Nephron progenitor cell (in vitro differentiated cells): ENCODE measurements around the gene SHQ1.

Source experiments
- DNase-seq: peaks from one replicate; pipeline ENCODE4 v3.0.0; 2021
- H3K27ac Mint-ChIP-seq: 2 replicates; pipeline ENCODE4 v1.8.0; 2021; ENCODE audit warnings: mild to moderate bottlenecking, moderate library complexity, mixed read lengths
- H3K27me3 Mint-ChIP-seq: 2 replicates; pipeline ENCODE4 v1.8.0; 2021; ENCODE audit warnings: mild to moderate bottlenecking, low read depth, mixed read lengths; ENCODE audit not compliant: poor library complexity
- H3K36me3 Mint-ChIP-seq: 2 replicates; pipeline ENCODE4 v1.8.0; 2021; ENCODE audit warnings: low read depth, mixed read lengths
- H3K4me1 Mint-ChIP-seq: 2 replicates; pipeline ENCODE4 v1.8.0; 2021; ENCODE audit warnings: mixed read lengths
- H3K4me3 Mint-ChIP-seq: 2 replicates; pipeline ENCODE4 v1.8.0; 2021; ENCODE audit warnings: mild to moderate bottlenecking, moderate library complexity, mixed read lengths
- H3K9me3 Mint-ChIP-seq: 2 replicates; pipeline ENCODE4 v1.8.0; 2021; ENCODE audit warnings: mild to moderate bottlenecking, moderate library complexity, mixed read lengths
- CTCF ChIP-seq: fragments of 200-600 bp; sonication (generic); IDR thresholded peaks from 2 replicates; pipeline ENCODE4 v1.5.0; 2021; ENCODE audit warnings: antibody characterized with exemption

Gene SHQ1

GRCh38 chr3:72892081-72892775 lies 44.0 kb upstream of the SHQ1 start:
- Mint-ChIP-seq H3K4me3 (no peak overlapping the region), H3K36me3 (peaks cover 5% of the 10 kb centered on the region), H3K4me1 (peaks cover 63% of the 10 kb centered on the region), H3K27ac (no peak overlapping the region), H3K27me3 (no peaks in the 10 kb centered on the region), H3K9me3 (no peaks in the 10 kb centered on the region)
- no peak for TF ChIP-seq CTCF
- no peak for DNase-seq

- H3K4me1 Mint-ChIP-seq = peaks cover 58% of the 10 kb centered on the region
- H3K27ac Mint-ChIP-seq = peak overlapping the region; percentile 69
- no peak for TF ChIP-seq CTCF
- peaks cover 5% of the 10 kb centered on the region for H3K36me3 Mint-ChIP-seq
- H3K9me3 Mint-ChIP-seq = no peaks in the 10 kb centered on the region
- no peaks in the 10 kb centered on the region for H3K27me3 Mint-ChIP-seq
- DNase-seq = peak; percentile 15
- peak overlapping the region; percentile 50 for H3K4me3 Mint-ChIP-seq
Observed at GRCh38 chr3:72891053-72891855, 43.0 kb upstream of the SHQ1 start.

- peak overlapping the region; percentile 88 for H3K4me3 Mint-ChIP-seq
- peaks cover 5% of the 10 kb centered on the region for H3K36me3 Mint-ChIP-seq
- no peaks in the 10 kb centered on the region for H3K9me3 Mint-ChIP-seq
- peaks cover 5% of the 10 kb centered on the region for H3K27me3 Mint-ChIP-seq
- H3K4me1 Mint-ChIP-seq = peaks cover 58% of the 10 kb centered on the region
- DNase-seq = no peak
- TF ChIP-seq CTCF = no peak
- peak overlapping the region; percentile 58 for H3K27ac Mint-ChIP-seq
Observed at GRCh38 chr3:72890166-72890925, 42.1 kb upstream of the SHQ1 start.

GRCh38 chr3:72889310-72890165 lies 41.3 kb upstream of the SHQ1 start:
- H3K36me3 Mint-ChIP-seq = peaks cover 5% of the 10 kb centered on the region
- H3K4me1 Mint-ChIP-seq = peaks cover 58% of the 10 kb centered on the region
- no peak for DNase-seq
- H3K4me3 Mint-ChIP-seq = peak overlapping the region; percentile 88
- peaks cover under 1% of the 10 kb centered on the region for H3K9me3 Mint-ChIP-seq
- peak overlapping the region; percentile 58 for H3K27ac Mint-ChIP-seq
- H3K27me3 Mint-ChIP-seq = peaks cover 11% of the 10 kb centered on the region
- TF ChIP-seq CTCF = no peak

GRCh38 chr3:72888546-72889309 lies 40.5 kb upstream of the SHQ1 start:
- no peak for TF ChIP-seq CTCF
- peak; percentile 22 for DNase-seq
- Mint-ChIP-seq H3K9me3 (peaks cover 6% of the 10 kb centered on the region), H3K4me3 (peak overlapping the region; percentile 88), H3K4me1 (peaks cover 58% of the 10 kb centered on the region), H3K36me3 (peaks cover 5% of the 10 kb centered on the region), H3K27me3 (peaks cover 11% of the 10 kb centered on the region), H3K27ac (peak overlapping the region; percentile 79)
